ENCODE results near the gene BTBD2.

Gene BTBD2

GRCh38 chr19:2050991-2051772, 35.7 kb upstream of the BTBD2 start, which contains the start of gene MKNK2:
TSS of gene MKNK2 (minus strand) at chr19:2051244. CDS start at chr19:2050851, 393 bp downstream.
- DNase-seq: peak; percentile 95 to 99 (median 97)

- DNase-seq: peak in 1 of 4 experiments; percentile 27
Observed at GRCh38 chr19:2050349-2050990, 35.0 kb upstream of the BTBD2 start.

- peak; percentile 64 to 79 (median 71) for DNase-seq
Observed at GRCh38 chr19:2049741-2050348, 34.3 kb upstream of the BTBD2 start.

- DNase-seq: peak in 3 of 4 experiments; percentile 37 to 40 (median 37)
Observed at GRCh38 chr19:2048959-2049740, 33.6 kb upstream of the BTBD2 start.

- no peak for DNase-seq
Observed at GRCh38 chr19:2048104-2048958, 32.8 kb upstream of the BTBD2 start.

- peak; percentile 37 to 69 (median 47) for DNase-seq
Observed at GRCh38 chr19:2047449-2048103, 32.1 kb upstream of the BTBD2 start.

GRCh38 chr19:2047076-2047448, 31.5 kb upstream of the BTBD2 start:
- no peak for DNase-seq

GRCh38 chr19:2046046-2046907, 30.8 kb upstream of the BTBD2 start:
- no peak for DNase-seq

GRCh38 chr19:2045501-2046045, 30.1 kb upstream of the BTBD2 start:
- no peak for DNase-seq

GRCh38 chr19:2044709-2045500, 29.4 kb upstream of the BTBD2 start:
- no peak for DNase-seq

GRCh38 chr19:2043961-2044708, 28.6 kb upstream of the BTBD2 start:
- no peak for DNase-seq

- DNase-seq: no peak
Observed at GRCh38 chr19:2043251-2043641, 27.7 kb upstream of the BTBD2 start.

- no peak for DNase-seq
Observed at GRCh38 chr19:2042485-2043250, 27.2 kb upstream of the BTBD2 start.

GRCh38 chr19:2041683-2042484, 26.4 kb upstream of the BTBD2 start:
- peak; percentile 98 to 99 (median 98) for DNase-seq

GRCh38 chr19:2041433-2041682, 25.8 kb upstream of the BTBD2 start:
- no peak for DNase-seq

GRCh38 chr19:2040647-2041432, 25.3 kb upstream of the BTBD2 start:
- no peak for DNase-seq
